Skeletal muscle satellite cell (primary cell): ENCODE data around the gene BTBD1. TPM values are rescaled to one million over a fixed set of nuclear protein-coding genes. Genes with fewer than 3 reads are reported as not detected.
A peak's percentile ranks its signal among the peaks of the same experiment; 100 is the strongest.

ENCODE experiments used
- H3K27me3 ChIP-seq: 2 replicates; pipeline ENCODE4 v1.7.0; 2013; ENCODE audit warnings: low read length; ENCODE audit not compliant: control insufficient read depth, insufficient read depth
- H3K36me3 ChIP-seq: 2 replicates; pipeline ENCODE4 v1.7.0; 2013; ENCODE audit warnings: mild to moderate bottlenecking, control low read depth, low read length; ENCODE audit not compliant: insufficient read depth
- H3K4me1 ChIP-seq: 2 replicates; pipeline ENCODE4 v1.7.0; 2013; ENCODE audit warnings: low read length; ENCODE audit not compliant: control insufficient read depth, insufficient read depth
- H3K4me2 ChIP-seq: 2 replicates; pipeline ENCODE4 v1.7.0; 2013; ENCODE audit warnings: mild to moderate bottlenecking, low read length
- H3K4me3 ChIP-seq: 2 replicates; pipeline ENCODE4 v1.7.0; 2013; ENCODE audit warnings: low read length
- H3K9ac ChIP-seq: 2 replicates; pipeline ENCODE4 v1.7.0; 2013; ENCODE audit warnings: mild to moderate bottlenecking, low read depth, low read length, moderate library complexity
- H3K9me3 ChIP-seq: replicated peaks from 2 replicates; pipeline ENCODE4 v1.7.0; 2013; ENCODE audit warnings: mild to moderate bottlenecking, control low read depth, low read length
- total RNA-seq: library from RNA; depleted of rRNA; stranded (reverse); fragments of >200 nt; gene quantifications from 2 replicates; pipeline ENCODE4 v1.2.3, GENCODE V29; 2012; rRNA removed

Gene BTBD1
- 101 and 107 TPM in 2 replicates for total RNA-seq

DNA sequence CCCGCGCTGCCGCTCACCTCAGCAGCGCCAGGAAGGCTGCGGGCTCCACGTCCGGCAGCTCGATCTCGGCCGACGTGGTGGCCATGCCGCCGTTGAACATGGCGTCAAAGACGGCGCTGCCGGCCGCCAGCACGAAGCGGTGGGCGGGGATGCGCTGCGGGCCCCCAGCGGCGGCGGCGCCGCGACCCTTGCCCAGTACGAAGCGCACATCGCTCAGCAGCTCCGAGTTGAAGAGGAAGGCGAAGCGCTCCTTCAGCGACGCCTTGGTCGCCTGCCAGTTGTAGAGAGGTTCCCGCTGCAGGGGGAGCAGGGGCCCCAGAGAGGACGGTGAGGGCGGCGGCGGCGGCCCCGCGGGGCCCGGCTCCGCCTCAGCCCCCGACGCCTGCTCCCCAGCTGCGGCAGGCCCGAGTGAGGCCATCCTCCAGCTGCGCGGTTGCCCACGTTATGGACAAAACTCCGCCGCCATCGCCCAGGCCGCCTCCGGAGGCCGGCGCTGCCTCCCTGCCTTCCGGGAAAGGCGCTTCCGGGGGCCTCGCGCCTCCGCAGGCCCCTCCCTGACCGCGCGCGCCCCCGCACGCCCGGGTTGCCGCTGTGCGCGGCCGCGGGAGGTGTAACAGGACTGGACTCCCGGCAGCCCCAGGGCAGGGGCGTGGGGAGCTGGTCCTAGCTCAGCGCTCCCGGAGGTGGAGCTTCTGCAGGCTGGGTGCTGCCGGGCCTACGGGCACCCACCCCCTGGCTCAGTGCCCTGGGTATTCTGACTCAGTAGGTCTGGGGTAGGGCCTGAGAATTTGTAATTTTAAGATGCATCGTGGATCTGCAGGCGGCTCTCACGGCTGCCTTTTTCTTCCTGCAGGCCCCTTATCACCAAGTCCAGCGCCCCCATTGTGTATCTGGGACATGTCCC, at the start of gene BTBD1:
BTBD1 (minus strand) TSS at position 519 of the 904 bp plus-strand sequence; CDS start at position 418, 101 bp downstream.
- H3K4me1 ChIP-seq = peaks cover 45% of the 10 kb centered on the region
- H3K4me2 ChIP-seq = peak within 1 kb of the TSS; percentile 87
- peak within 1 kb of the TSS; percentile 80 for H3K4me3 ChIP-seq
- H3K9ac ChIP-seq = peak within 1 kb of the TSS; percentile 97
- H3K9me3 ChIP-seq = no peaks in the 10 kb centered on the region
- H3K27me3 ChIP-seq = no peaks in the 10 kb centered on the region
- H3K36me3 ChIP-seq = no peaks in the 10 kb centered on the region

GRCh38 chr15:83115831-83116565, 48.9 kb upstream of the BTBD1 start:
- no peak overlapping the region for H3K4me3 ChIP-seq
- peaks cover 14% of the 10 kb centered on the region for H3K4me1 ChIP-seq
- no peaks in the 10 kb centered on the region for H3K36me3 ChIP-seq
- H3K27me3 ChIP-seq = no peaks in the 10 kb centered on the region
- no peak overlapping the region for H3K4me2 ChIP-seq
- H3K9me3 ChIP-seq = no peaks in the 10 kb centered on the region
- no peak overlapping the region for H3K9ac ChIP-seq

GRCh38 chr15:83115410-83115809, 48.4 kb upstream of the BTBD1 start:
- no peaks in the 10 kb centered on the region for H3K9me3 ChIP-seq
- no peak overlapping the region for H3K4me2 ChIP-seq
- H3K9ac ChIP-seq = no peak overlapping the region
- H3K4me3 ChIP-seq = no peak overlapping the region
- H3K4me1 ChIP-seq = peaks cover 14% of the 10 kb centered on the region
- H3K36me3 ChIP-seq = no peaks in the 10 kb centered on the region
- no peaks in the 10 kb centered on the region for H3K27me3 ChIP-seq

DNA sequence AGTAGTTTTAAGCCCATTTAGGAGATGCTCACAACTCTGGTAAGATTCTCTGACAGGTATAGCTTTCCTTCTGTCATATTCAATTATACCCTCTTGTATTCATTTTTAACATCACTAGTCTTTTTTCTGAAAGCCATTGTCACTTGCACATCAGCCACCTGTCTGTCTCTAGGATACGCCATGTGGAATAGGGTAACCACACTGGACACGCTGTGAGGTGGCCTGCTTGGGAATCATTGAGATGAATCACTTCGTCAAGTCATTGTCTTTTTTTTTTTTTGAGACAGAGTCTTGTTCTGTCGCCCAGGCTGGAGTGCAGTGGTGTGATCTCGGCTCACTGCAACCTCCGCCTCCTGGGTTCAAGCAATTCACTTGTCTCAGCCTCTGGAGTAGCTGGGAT, 47.8 kb upstream of the BTBD1 start:
- Histone ChIP-seq H3K27me3 (no peaks in the 10 kb centered on the region), H3K4me1 (peaks cover 14% of the 10 kb centered on the region), H3K4me2 (no peak overlapping the region), H3K4me3 (no peak overlapping the region), H3K36me3 (no peaks in the 10 kb centered on the region), H3K9ac (no peak overlapping the region), H3K9me3 (no peaks in the 10 kb centered on the region)

- Histone ChIP-seq H3K9ac (no peak overlapping the region), H3K4me2 (no peak overlapping the region), H3K9me3 (no peaks in the 10 kb centered on the region), H3K4me1 (peaks cover 14% of the 10 kb centered on the region), H3K4me3 (no peak overlapping the region), H3K36me3 (no peaks in the 10 kb centered on the region), H3K27me3 (no peaks in the 10 kb centered on the region)
Measured at GRCh38 chr15:83113881-83114674, 47.0 kb upstream of the BTBD1 start.

DNA sequence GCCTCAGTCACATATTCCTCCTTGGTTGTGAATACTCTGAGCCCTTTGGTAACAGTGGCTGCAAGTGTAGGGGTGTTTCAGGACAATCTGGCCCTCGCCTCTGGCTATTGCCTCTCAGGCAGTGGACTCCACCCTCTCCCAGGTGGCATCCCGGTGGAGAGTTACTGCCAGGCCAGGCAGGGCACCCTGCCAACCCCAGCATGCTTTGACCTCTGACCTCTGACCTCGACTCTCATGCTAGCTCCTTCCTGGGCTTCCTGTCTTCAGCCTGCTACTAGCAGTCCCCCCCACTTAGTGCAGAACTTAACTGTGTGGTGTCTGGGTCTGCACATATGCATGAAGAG, 45.9 kb upstream of the BTBD1 start:
- Histone ChIP-seq H3K36me3 (no peaks in the 10 kb centered on the region), H3K4me1 (peaks cover 24% of the 10 kb centered on the region), H3K9ac (no peak overlapping the region), H3K27me3 (peaks cover 3% of the 10 kb centered on the region), H3K9me3 (no peaks in the 10 kb centered on the region), H3K4me2 (peak overlapping the region; percentile 56), H3K4me3 (no peak overlapping the region)

DNA sequence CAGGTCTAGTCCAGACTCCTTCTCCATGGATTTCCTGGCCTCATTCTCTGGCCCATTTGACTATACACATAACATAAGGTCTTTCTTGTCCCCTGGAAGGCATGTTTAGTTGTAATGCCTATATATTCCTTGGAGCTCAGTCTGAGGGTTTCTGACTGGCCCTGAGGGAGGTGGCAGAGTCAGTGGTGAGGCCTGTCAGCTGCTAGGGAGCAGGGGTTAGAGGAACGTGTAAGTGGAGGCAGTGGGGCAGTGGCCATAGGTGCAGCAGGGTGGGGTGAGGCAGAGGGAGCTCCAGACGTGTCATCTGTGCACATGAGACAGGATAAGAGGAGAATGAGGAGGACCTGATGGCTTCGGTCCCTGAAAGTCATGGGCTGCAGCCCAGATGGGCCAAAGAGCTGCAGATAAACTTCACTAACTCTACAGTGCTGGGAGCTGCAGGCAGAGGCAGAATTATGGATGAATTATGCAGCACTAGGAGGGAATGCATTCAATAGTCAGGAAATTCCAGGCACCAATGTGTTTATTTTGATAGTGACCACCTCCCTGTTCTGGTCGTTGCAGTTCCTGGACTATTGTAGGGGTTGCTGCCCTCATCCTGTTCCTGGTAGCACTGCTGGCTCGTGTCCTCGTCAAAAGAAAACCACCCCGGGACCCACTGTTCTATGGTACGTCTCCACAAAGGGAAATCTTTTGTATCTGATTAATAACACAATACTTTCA, 45.3 kb upstream of the BTBD1 start:
- Histone ChIP-seq H3K9me3 (no peaks in the 10 kb centered on the region), H3K4me1 (peaks cover 28% of the 10 kb centered on the region), H3K36me3 (no peaks in the 10 kb centered on the region)

GRCh38 chr15:83111149-83111548, 44.1 kb upstream of the BTBD1 start:
- Histone ChIP-seq H3K4me2 (no peak overlapping the region), H3K27me3 (peaks cover 8% of the 10 kb centered on the region), H3K36me3 (no peaks in the 10 kb centered on the region), H3K4me3 (no peak overlapping the region), H3K4me1 (peaks cover 32% of the 10 kb centered on the region), H3K9ac (no peak overlapping the region), H3K9me3 (no peaks in the 10 kb centered on the region)

More for the DNA sequence above, 45.3 kb upstream of the BTBD1 start:
- peaks cover 5% of the 10 kb centered on the region for H3K27me3 ChIP-seq
- no peak overlapping the region for H3K4me3 ChIP-seq
- H3K9ac ChIP-seq = no peak overlapping the region
- H3K4me2 ChIP-seq = peak overlapping the region; percentile 56

DNA sequence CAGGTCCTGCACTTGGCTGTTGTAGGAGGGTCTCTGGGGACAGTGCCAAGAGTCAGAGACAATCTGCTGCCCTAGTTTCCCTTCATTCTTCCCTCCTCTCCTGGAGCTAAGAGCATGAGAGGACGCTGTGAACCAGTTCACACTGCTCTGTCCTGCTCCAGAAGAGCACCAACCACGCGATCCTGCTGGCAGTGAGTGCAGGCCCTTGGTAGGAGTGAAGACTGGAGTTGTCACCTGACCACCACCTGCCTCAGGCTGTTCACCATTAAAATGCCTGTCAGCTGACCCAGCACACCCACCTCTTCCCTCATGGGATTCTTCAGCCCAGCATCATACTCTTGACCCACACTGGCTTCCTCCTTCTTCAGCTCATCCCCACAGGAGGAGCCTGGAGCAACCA, 43.3 kb upstream of the BTBD1 start:
- Histone ChIP-seq H3K4me2 (no peak overlapping the region), H3K36me3 (no peaks in the 10 kb centered on the region), H3K9ac (no peak overlapping the region), H3K9me3 (no peaks in the 10 kb centered on the region), H3K27me3 (peaks cover 8% of the 10 kb centered on the region), H3K4me1 (peaks cover 32% of the 10 kb centered on the region), H3K4me3 (no peak overlapping the region)

- H3K27me3 ChIP-seq = peaks cover 8% of the 10 kb centered on the region
Measured at GRCh38 chr15:83109532-83109931, 42.5 kb upstream of the BTBD1 start.

More at GRCh38 chr15:83109532-83109931, 42.5 kb upstream of the BTBD1 start:
- H3K4me3 ChIP-seq = no peak overlapping the region
- H3K9ac ChIP-seq = no peak overlapping the region
- H3K36me3 ChIP-seq = no peaks in the 10 kb centered on the region
- H3K4me1 ChIP-seq = peaks cover 32% of the 10 kb centered on the region
- no peak overlapping the region for H3K4me2 ChIP-seq
- no peaks in the 10 kb centered on the region for H3K9me3 ChIP-seq
